ENCODE data around the gene APP.

The APP gene

GRCh38 chr21:25896501-25897056, 274.0 kb downstream of the APP start:
- no peak for DNase-seq

- no peak for DNase-seq
These were observed 274.9 kb downstream of the APP start for GRCh38 chr21:25895565-25896205.

DNA sequence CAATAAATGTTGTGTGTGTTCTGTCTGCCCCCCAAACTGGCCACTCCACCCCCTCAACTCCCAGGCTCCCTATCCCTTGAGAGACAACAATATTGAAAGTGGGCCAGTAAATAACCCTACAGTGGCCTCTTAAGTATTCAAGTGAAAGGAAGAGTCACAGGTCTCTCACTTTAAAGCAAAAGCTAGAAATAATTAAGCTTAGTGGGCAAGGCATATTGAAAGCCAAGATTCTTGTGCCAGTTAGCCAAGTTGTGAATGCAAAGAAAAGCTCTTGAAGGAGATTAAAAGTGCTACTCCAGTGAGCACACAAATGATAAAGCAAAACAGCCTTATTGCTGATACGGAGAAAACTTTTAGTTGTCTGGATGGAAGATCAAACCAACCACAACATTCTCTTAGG, 277.4 kb downstream of the APP start:
- no peak for DNase-seq

DNA sequence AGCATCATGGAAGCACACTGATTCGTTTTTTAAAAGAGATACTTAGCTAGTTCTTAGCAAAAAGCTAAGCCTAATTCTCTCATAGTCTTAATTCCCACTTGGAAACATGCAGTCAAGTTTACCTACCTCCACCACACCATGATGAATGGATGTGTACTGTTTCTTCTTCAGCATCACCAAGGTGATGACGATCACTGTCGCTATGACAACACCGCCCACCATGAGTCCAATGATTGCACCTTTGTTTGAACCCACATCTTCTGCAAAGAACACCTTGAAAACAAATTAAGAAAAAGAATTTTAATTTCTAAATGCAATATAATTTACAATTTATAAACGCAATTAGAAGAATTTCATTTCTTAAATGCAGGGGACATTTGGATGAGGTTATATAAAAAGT, 279.0 kb downstream of the APP start:
- DNase-seq: no peak

DNA sequence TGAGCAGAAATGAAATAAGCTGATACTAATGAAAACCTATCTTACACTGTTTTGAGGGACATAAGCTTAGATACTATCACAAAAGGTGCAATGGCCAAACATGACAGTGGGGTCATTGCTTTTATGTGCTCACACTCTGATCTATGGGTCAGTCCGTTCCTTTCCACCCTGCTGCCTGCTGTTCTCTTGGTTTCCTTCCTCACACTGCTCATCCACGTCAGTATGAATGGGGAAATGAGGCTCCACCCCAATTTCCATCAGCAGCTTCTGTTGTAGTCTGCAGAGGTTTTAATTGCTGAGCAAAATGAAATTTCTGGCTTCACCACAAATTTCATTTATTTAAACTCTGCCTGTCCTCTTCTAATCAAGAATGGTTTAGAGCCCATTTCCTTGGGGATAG, 280.6 kb downstream of the APP start:
- DNase-seq: no peak

- no peak for DNase-seq
These were observed 281.9 kb downstream of the APP start for GRCh38 chr21:25888711-25889110.

- no peak for DNase-seq
These were observed 282.8 kb downstream of the APP start for GRCh38 chr21:25887646-25888306.

DNA sequence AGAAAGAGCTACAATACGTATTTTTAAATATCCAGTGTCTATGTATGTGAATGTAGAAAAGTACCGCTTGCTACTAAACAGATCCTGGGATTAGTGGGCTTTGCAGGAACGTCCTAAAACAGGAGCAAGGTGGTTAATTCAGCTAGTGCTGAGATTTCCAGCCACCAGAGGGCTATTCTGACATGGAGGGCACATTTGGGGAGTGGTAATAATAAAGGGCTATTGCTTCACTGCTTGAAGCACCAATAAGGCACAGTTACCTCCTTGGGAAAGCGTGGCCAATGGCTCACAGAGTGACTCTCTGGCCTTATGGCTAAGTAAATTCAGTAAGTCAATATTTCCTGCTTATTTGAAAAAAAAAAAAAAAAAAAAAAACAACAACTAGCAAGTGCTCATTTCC, 283.4 kb downstream of the APP start:
- no peak for DNase-seq

- DNase-seq: no peak
These were observed 284.7 kb downstream of the APP start for GRCh38 chr21:25885880-25886279.

DNA sequence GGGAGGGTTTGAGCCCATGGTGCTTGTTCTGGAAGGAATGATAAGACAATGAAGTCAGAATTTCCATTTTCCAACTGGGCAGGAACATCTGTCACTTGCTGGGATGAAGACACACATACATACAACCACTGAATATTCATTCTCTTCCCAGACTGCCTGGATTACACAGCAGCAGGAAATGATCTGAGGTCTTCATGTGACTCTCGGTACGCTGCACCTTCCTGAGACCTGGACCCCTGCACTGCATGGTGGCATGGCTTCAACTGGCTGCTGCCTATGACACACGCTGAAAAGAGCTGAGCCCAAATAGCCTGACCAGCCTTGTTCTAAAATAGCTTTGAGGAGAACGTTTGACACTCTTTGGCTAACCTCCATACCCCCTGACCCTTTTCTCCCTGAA, 285.2 kb downstream of the APP start:
- DNase-seq: no peak

- no peak for DNase-seq
These were observed 286.3 kb downstream of the APP start for GRCh38 chr21:25884311-25884710.

DNA sequence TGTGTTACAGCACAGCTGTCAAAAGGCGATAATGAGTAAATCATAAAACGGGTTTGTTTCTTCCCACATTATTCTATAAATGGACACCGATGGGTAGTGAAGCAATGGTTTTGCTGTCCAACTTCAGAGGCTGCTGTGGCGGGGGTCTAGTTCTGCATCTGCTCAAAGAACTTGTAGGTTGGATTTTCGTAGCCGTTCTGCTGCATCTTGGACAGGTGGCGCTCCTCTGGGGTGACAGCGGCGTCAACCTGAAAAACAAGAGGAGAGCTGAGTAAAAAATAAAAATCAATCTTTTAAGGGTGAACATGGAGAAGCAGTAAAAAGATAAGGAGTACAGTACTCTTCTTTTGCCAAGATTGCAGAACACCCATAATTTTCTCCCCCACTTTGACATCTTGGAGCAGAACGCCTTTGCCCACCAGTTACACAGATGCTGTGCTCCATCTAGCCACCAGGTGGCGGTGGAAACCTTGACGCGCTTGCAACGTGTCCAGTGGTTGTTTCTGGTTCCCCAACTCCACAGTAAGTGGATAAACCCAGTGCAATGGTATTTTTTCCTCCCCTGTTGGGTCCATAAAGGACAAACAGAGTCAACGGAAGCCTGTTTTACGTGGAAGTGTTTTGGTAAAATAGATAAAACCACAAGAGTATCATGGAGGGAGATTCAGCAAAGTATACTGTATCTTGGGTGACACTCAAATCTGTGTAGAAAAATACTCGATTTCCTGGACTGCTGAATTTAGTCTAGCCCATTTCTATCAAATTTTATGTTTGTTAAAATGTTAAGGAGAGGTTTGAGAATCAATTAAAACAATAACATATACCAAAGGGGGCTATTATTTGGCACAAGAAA, 288.8 kb downstream of the APP start:
- DNase-seq: peak; percentile 46

DNA sequence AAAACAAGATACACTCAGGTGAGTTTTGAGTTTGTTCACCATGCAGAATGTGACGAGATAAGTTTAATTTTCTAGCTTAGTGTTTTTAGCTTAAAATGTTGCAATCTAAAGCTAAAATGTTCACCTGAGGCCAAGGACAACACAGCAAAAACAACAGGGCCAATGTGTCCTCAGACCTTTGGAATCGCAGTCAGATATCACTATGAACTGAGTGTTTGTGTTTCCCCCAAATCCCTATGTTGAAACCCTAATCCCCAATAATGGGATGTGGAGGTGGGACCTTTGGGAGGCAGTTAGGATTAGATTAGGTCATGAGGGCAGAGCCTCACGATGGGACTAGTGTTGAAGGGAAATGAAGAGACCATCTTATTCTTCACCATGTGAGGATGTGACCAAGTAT, 291.4 kb downstream of the APP start:
- no peak for DNase-seq

DNA sequence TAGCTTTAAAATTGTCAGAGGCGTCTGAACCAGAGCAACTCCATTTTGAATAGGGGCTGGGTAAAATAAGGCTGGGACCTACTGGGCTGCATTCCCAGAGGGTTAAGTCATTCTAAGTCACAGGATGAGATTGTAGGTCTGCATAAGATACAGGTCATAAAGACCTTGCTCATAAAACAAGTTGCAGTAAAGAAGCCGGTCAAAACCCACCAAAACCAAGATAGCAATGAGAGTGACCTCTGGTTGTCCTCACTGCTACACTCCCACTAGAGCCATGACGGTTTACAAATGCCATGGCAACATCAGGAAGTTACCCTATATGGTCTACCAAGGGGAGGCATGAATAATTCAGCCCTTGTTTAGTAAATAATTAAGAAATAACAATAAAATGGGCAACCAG, 292.2 kb downstream of the APP start:
- no peak for DNase-seq

- DNase-seq: no peak
These were observed 298.3 kb downstream of the APP start for GRCh38 chr21:25872271-25872670.

- DNase-seq: no peak
These were observed 299.0 kb downstream of the APP start for GRCh38 chr21:25871566-25871965.

DNA sequence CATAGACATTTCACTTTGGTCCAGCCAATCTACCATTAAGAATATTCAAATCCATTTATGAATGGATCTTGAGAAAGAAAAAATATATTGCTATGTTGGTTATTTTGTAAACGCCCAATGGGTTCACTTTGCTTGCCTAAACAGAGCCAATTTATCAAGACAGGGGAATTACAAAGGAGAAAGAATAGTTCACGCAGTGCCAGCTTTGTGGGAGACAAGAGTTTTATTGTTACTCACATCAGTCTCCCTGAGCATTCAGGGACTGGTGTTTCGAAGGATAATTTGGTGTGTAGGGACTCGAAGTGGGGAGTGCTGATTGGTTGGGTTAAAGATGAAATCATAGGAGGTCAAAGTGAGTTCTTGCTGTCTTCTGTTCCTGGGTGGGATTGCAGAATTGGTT, 300.5 kb downstream of the APP start:
- no peak for DNase-seq

GRCh38 chr21:25867061-25867460, 303.5 kb downstream of the APP start:
- no peak for DNase-seq

- DNase-seq: no peak
These were observed 306.8 kb downstream of the APP start for GRCh38 chr21:25863747-25864146.

DNA sequence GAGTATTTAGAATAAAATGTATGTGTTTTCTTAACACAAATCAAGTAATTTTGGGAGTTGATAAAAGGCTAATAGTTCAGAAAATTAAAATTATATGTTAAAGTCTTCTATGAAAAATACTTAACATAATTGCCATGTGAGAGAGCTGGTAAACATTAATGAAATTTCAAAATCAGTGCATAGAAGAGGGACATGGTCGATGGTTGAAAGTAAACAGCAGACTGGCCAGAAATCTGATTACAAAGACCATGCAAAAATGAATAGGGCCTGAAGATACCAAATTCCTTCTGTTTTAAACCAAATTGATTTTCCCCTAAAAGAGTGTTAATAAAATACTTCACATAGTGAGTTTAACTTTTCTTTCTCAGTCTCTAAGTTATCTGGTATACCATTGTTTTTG, 307.5 kb downstream of the APP start:
- no peak for DNase-seq

DNA sequence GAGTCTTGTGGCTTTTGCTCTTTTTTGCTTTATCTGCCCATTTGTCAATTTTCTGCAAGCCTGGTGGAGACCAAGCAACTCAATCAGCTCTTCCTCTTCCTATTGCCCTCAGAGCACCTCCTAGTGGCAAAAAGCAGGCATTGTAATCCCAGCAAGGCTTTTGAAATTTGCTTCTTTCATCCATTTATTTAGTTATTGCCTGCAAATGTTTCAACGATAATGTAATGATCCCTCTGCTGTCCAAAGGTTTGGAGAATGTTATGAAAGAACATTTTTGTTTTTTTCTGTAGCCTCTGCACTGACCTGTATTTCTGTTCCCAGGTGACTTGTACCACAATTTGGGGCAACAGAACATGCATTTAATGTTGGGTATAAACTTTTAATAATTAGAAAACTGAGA, 308.0 kb downstream of the APP start:
- no peak for DNase-seq

DNA sequence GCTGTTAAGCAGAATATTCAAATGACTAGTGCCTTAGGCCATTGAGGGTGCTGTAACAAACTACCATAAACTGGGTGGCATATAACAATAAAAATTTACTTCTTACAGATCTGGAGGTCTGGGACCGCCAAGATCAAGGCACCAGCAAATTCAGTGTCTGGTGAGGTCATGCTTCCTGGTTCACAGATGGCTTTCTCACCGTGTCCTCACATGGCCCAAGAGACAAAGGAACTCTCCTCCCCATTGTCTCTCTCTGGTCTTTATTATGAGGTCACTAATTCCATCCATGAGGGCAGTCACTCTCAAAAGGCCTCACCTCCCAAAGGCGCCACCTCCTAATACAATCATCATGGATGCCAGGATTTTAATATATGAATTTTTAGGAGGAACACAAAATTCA, 308.5 kb downstream of the APP start:
- no peak for DNase-seq

DNA sequence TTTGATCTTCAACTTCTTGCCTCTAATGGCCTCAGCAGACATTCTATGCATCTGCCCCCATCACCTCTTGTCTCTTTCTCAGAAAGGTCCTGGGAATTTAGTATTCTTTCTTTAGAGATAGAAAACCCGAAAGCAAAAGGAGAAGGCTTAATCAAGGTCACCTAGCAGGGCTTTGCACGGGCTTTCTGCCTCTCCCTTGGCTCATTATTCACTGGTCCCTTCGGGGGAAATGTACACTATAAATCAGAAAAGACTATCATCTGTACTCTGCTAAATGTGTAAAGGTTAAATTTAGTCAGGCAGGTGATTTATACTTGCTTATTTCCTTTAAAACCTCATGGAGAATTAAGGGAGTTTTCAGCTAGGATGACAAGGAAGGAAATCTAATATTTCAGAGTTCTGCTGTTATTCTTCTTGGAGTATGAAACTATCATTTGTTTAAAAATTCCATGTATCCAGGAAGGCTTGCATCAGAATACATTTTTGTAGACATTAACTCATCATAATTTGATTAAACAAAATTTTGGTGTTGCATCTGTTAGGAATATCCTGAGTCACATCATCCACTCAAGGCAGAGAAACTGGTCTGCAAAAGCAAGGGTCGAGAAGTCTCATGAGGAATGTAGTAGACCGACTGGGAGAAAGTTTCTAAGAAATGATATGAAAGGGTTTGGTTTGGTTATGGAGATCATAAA, 311.2 kb downstream of the APP start:
- no peak for DNase-seq

All from stimulated activated CD4-positive, alpha-beta T cell treated with anti-CD3 and anti-CD28 coated beads, Interleukin-12 subunit alpha, Interleukin-12 subunit beta, amount 100 ng/mL, for 4 hours (primary cell).